HepG2 (cell line): Measurements from ENCODE around the gene PDRG1. TPM values are rescaled to one million over a fixed set of nuclear protein-coding genes. Genes with fewer than 3 reads are reported as not detected.

Experiments
- ATF7-NPFF ChIP-seq: sonication (generic); formaldehyde crosslinking; IDR thresholded peaks from 2 replicates; pipeline ENCODE4 v1.8.1; 2023; ENCODE audit warnings: mild to moderate bottlenecking, low read depth, missing genetic modification reagents, moderate library complexity
- KDM5B ChIP-seq: sonication (generic); formaldehyde crosslinking; IDR thresholded peaks from 2 replicates; pipeline ENCODE4 v1.4.0; 2020; ENCODE audit warnings: missing genetic modification reagents, mild to moderate bottlenecking, borderline replicate concordance
- MIER2 ChIP-seq: IDR thresholded peaks from 2 replicates; pipeline ENCODE4 v1.6.1; 2016; ENCODE audit warnings: missing biosample characterization, missing genetic modification reagents
- NCOA1 ChIP-seq: sonication (generic); formaldehyde crosslinking; IDR thresholded peaks from 2 replicates; pipeline ENCODE4 v1.9.0; 2021; ENCODE audit warnings: missing genetic modification reagents
- NR3C1 ChIP-seq: sonication (generic); formaldehyde crosslinking; IDR thresholded peaks from 2 replicates; pipeline ENCODE4 v1.4.0; 2020; ENCODE audit warnings: missing genetic modification reagents
- PCBP1 ChIP-seq: fragments of 200-400 bp; formaldehyde crosslinking; IDR thresholded peaks from 2 replicates; pipeline ENCODE4 v1.6.1; 2017; ENCODE audit warnings: mild to moderate bottlenecking, low read depth, low read length, borderline replicate concordance
- PLRG1 ChIP-seq: fragments of 450-650 bp; conservative IDR thresholded peaks from 2 replicates; pipeline ENCODE4 v1.6.1; 2016
- REL ChIP-seq: sonication (generic); formaldehyde crosslinking; conservative IDR thresholded peaks from 2 replicates; pipeline ENCODE4 v1.8.0; 2022; ENCODE audit warnings: mild to moderate bottlenecking, missing genetic modification reagents, moderate library complexity
- SRY ChIP-seq: sonication (generic); formaldehyde crosslinking; IDR thresholded peaks from 2 replicates; pipeline ENCODE4 v1.8.0; 2022; ENCODE audit warnings: mild to moderate bottlenecking, missing genetic modification reagents
- ZBTB33 ChIP-seq: sonication (generic); formaldehyde crosslinking; IDR thresholded peaks from 2 replicates; pipeline ENCODE4 v1.4.0; 2020; ENCODE audit warnings: missing genetic modification reagents
- ZC3H4 ChIP-seq: sonication (generic); formaldehyde crosslinking; IDR thresholded peaks from 2 replicates; pipeline ENCODE4 v1.4.0; 2020; ENCODE audit warnings: missing genetic modification reagents, borderline replicate concordance
- ZNF143 ChIP-seq: sonication (generic); formaldehyde crosslinking; IDR thresholded peaks from 2 replicates; pipeline ENCODE4 v1.4.0; 2020; ENCODE audit warnings: missing genetic modification reagents
- ZNF234 ChIP-seq: sonication (generic); formaldehyde crosslinking; conservative IDR thresholded peaks from 2 replicates; pipeline ENCODE4 v1.5.1; 2020; ENCODE audit warnings: mild to moderate bottlenecking, missing genetic modification reagents
- ZNF274 ChIP-seq: sonication (generic); formaldehyde crosslinking; IDR thresholded peaks from 2 replicates; pipeline ENCODE4 v1.5.1; 2020; ENCODE audit warnings: mild to moderate bottlenecking, missing genetic modification reagents
- ZNF282 ChIP-seq: fragments of 450-650 bp; IDR thresholded peaks from 2 replicates; pipeline ENCODE4 v1.6.1; 2018; ENCODE audit not compliant: partially characterized antibody
- ZNF572 ChIP-seq: sonication (generic); formaldehyde crosslinking; IDR thresholded peaks from 2 replicates; pipeline ENCODE4 v1.5.1; 2020; ENCODE audit warnings: mild to moderate bottlenecking, missing genetic modification reagents
- ZNF605 ChIP-seq: sonication (generic); formaldehyde crosslinking; IDR thresholded peaks from 2 replicates; pipeline ENCODE4 v1.8.0; 2022; ENCODE audit warnings: mild to moderate bottlenecking, missing genetic modification reagents
- ZNF674 ChIP-seq: sonication (generic); formaldehyde crosslinking; IDR thresholded peaks from 2 replicates; pipeline ENCODE4 v1.5.0; 2020; ENCODE audit warnings: low read depth, mild to moderate bottlenecking, missing genetic modification reagents
- ZNF781 ChIP-seq: sonication (generic); formaldehyde crosslinking; IDR thresholded peaks from 2 replicates; pipeline ENCODE4 v1.5.1; 2020; ENCODE audit warnings: borderline replicate concordance, mild to moderate bottlenecking, missing genetic modification reagents; ENCODE audit errors: not compliant biosample characterization
- ZNF850 ChIP-seq: sonication (generic); formaldehyde crosslinking; conservative IDR thresholded peaks from 2 replicates; pipeline ENCODE4 v1.9.0; 2021; ENCODE audit warnings: mild to moderate bottlenecking, missing genetic modification reagents
- polyA plus RNA-seq, 8 experiments: library from polyadenylated mRNA; depleted of rRNA in 3 of 8; stranded (reverse) in 7 of 8; unstranded in 1 of 8; fragments of >200 nt; fragmentation: Illumina TruSeq in 4 of 8; extraction: Trizol in 4 of 8; gene quantifications; 2 replicates each; pipeline versions ENCODE4 v1.2.1 to v1.2.3, GENCODE V29; 2011 to 2016; ENCODE audit warnings: low read depth in 4 of 8, missing spikeins in 1 of 8, mixed read lengths in 1 of 8; ENCODE audit not compliant: insufficient read depth in 1 of 8
- total RNA-seq, 5 experiments: library from RNA; depleted of rRNA; stranded (reverse); fragments of >200 nt; fragmentation: Illumina TruSeq; extraction: Trizol; gene quantifications; 2 replicates each; pipeline ENCODE4 v1.2.3, GENCODE V29; 2016; ENCODE audit warnings: low read depth in 1 of 5
- TF ChIP-seq, protein P1 (sequence below): sonication (generic); formaldehyde crosslinking; IDR thresholded peaks from 2 replicates; pipeline ENCODE4 v1.4.0; 2020; ENCODE audit warnings: mild to moderate bottlenecking, missing genetic modification reagents
- TF ChIP-seq, protein P2 (sequence below): IDR thresholded peaks from 2 replicates; pipeline ENCODE4 v1.6.1; 2016; ENCODE audit warnings: low read depth, control low read depth
- TF ChIP-seq, protein P3 (sequence below): IDR thresholded peaks from 2 replicates; pipeline ENCODE4 v1.6.1; 2016; ENCODE audit warnings: missing genetic modification reagents, missing compliant biosample characterization
- TF ChIP-seq, protein P4 (sequence below): sonication (generic); formaldehyde crosslinking; IDR thresholded peaks from 2 replicates; pipeline ENCODE4 v1.4.0; 2020; ENCODE audit warnings: mild to moderate bottlenecking, low read depth, missing genetic modification reagents

Gene PDRG1
- total and polyA plus RNA-seq, 2 of the 13 experiments (the other 11 are each of a cell fraction or from before 2014, with no cell fraction given) = 16.6 to 18.0 TPM

GRCh38 chr20:31951530-31952453 is at the start of gene PDRG1 (continued):
- 0 out of 2 replicates have a peak, but pooled peaks have one; percentile 59 for TF ChIP-seq ZNF572 (CRISPR knock-in tag)
- TF ChIP-seq ZNF282 = no peak
- TF ChIP-seq, protein P1, sequence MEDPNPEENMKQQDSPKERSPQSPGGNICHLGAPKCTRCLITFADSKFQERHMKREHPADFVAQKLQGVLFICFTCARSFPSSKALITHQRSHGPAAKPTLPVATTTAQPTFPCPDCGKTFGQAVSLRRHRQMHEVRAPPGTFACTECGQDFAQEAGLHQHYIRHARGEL (CRISPR knock-in tag) = peak; percentile 63; the same call in 1 of the 2 replicates
- peak; percentile 94; the same call in 1 of the 2 replicates for TF ChIP-seq REL (CRISPR knock-in tag)
- peak; percentile 84 for TF ChIP-seq ATF7-NPFF
- TF ChIP-seq ZNF274 (CRISPR knock-in tag) = peak; percentile 99
- no peak for TF ChIP-seq ZNF850 (CRISPR knock-in tag)
- peak; percentile 71 for TF ChIP-seq ZNF143 (CRISPR knock-in tag)
- no peak for TF ChIP-seq PCBP1
- TF ChIP-seq ZNF674 (CRISPR knock-in tag) = no peak
- peak; percentile 87 for TF ChIP-seq ZNF605 (CRISPR knock-in tag)
- TF ChIP-seq NR3C1 (CRISPR knock-in tag) = no peak
- 0 out of 2 replicates have a peak, but pooled peaks have one; percentile 28 for TF ChIP-seq ZC3H4
- TF ChIP-seq ZBTB33 (CRISPR knock-in tag) = peak; percentile 67; the same call in 1 of the 2 replicates
- TF ChIP-seq, protein P2, sequence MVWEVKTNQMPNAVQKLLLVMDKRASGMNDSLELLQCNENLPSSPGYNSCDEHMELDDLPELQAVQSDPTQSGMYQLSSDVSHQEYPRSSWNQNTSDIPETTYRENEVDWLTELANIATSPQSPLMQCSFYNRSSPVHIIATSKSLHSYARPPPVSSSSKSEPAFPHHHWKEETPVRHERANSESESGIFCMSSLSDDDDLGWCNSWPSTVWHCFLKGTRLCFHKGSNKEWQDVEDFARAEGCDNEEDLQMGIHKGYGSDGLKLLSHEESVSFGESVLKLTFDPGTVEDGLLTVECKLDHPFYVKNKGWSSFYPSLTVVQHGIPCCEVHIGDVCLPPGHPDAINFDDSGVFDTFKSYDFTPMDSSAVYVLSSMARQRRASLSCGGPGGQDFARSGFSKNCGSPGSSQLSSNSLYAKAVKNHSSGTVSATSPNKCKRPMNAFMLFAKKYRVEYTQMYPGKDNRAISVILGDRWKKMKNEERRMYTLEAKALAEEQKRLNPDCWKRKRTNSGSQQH (CRISPR knock-in tag) = no peak; the same call in none of the 2 replicates
- TF ChIP-seq ZNF781 (CRISPR knock-in tag) = peak; percentile 96
- TF ChIP-seq, protein P3, sequence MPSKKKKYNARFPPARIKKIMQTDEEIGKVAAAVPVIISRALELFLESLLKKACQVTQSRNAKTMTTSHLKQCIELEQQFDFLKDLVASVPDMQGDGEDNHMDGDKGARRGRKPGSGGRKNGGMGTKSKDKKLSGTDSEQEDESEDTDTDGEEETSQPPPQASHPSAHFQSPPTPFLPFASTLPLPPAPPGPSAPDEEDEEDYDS (CRISPR knock-in tag) = peak; percentile 89
- TF ChIP-seq SRY (CRISPR knock-in tag) = peak; percentile 98; the same call in 1 of the 2 replicates
- no peak for TF ChIP-seq ZNF234 (CRISPR knock-in tag)
- TF ChIP-seq KDM5B (CRISPR knock-in tag) = peak; percentile 98
- peak; percentile 91 for TF ChIP-seq MIER2 (CRISPR knock-in tag)
- TF ChIP-seq, protein P4, sequence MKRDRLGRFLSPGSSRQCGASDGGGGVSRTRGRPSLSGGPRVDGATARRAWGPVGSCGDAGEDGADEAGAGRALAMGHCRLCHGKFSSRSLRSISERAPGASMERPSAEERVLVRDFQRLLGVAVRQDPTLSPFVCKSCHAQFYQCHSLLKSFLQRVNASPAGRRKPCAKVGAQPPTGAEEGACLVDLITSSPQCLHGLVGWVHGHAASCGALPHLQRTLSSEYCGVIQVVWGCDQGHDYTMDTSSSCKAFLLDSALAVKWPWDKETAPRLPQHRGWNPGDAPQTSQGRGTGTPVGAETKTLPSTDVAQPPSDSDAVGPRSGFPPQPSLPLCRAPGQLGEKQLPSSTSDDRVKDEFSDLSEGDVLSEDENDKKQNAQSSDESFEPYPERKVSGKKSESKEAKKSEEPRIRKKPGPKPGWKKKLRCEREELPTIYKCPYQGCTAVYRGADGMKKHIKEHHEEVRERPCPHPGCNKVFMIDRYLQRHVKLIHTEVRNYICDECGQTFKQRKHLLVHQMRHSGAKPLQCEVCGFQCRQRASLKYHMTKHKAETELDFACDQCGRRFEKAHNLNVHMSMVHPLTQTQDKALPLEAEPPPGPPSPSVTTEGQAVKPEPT (CRISPR knock-in tag) = no peak
- TF ChIP-seq PLRG1 = no peak
- no peak for TF ChIP-seq NCOA1
